SU-DHL-6 (cell line): ENCODE data around the gene ASTN2.

Experiments
- CTCF ChIP-seq: fragments of 200-600 bp; sonication (generic); IDR thresholded peaks from one replicate; pipeline ENCODE4 v1.5.1; 2017; ENCODE audit warnings: antibody characterized with exemption, mild to moderate bottlenecking, low read length, moderate library complexity; ENCODE audit not compliant: insufficient read depth, poor library complexity, severe bottlenecking
- EZH2phosphoT487 ChIP-seq: fragments of 200-600 bp; sonication (generic), shearing (Covaris generic); conservative IDR thresholded peaks from 2 replicates; pipeline ENCODE4 v1.6.1; 2018; ENCODE audit warnings: mild to moderate bottlenecking, antibody characterized with exemption, low read length, moderate library complexity, mixed read lengths

- TF ChIP-seq CTCF (no peak), EZH2phosphoT487 (no peak)
Measured at GRCh38 chr9:116933251-116933650, 481.6 kb downstream of the ASTN2 start.
